ENCODE data around the gene DHX16.
"Not testable (repeated sequence)": the region's sequence is repeated elsewhere in the genome, so short reads cannot be mapped to it uniquely, and the experiment has no call there.

Gene DHX16

GRCh38 chr6:30672445-30673253 is at the start of gene DHX16:
Gene DHX16, minus strand, starts transcription at chr6:30673006. Its CDS starts 165 bp downstream, at chr6:30672841.
- DNase-seq: no peak

GRCh38 chr6:30722025-30722279 is 49.1 kb upstream of the DHX16 start:
- DNase-seq: not testable (repeated sequence)

- DNase-seq: no peak
Measured at GRCh38 chr6:30721198-30722024, 48.6 kb upstream of the DHX16 start.

GRCh38 chr6:30720738-30721197 is 48.0 kb upstream of the DHX16 start:
- DNase-seq: no peak

GRCh38 chr6:30719791-30720737 is 47.3 kb upstream of the DHX16 start, which contains the start of gene TUBB:
Gene TUBB, plus strand, starts transcription at chr6:30720352. Its CDS starts 155 bp downstream, at chr6:30720507.
- peak; percentile 30 for DNase-seq

- no peak for DNase-seq
Measured at GRCh38 chr6:30719356-30719755, 46.5 kb upstream of the DHX16 start.

- DNase-seq: not testable (repeated sequence)
Measured at GRCh38 chr6:30717845-30718720, 45.3 kb upstream of the DHX16 start.

GRCh38 chr6:30717129-30717844 is 44.5 kb upstream of the DHX16 start, which contains the start of gene MDC1:
Gene MDC1, minus strand, starts transcription at chr6:30717281. Its CDS starts 2,106 bp downstream, at chr6:30715175.
- peak; percentile 70 for DNase-seq

GRCh38 chr6:30716879-30717128 is 44.0 kb upstream of the DHX16 start:
- DNase-seq: no peak

- no peak for DNase-seq
Measured at GRCh38 chr6:30714263-30714662, 41.5 kb upstream of the DHX16 start.

GRCh38 chr6:30712441-30712945 is 39.7 kb upstream of the DHX16 start:
- DNase-seq: no peak

GRCh38 chr6:30711758-30712380 is 39.1 kb upstream of the DHX16 start:
- no peak for DNase-seq

- DNase-seq: no peak
Measured at GRCh38 chr6:30709101-30709868, 36.5 kb upstream of the DHX16 start.

GRCh38 chr6:30707281-30707850 is 34.6 kb upstream of the DHX16 start:
- no peak for DNase-seq

- DNase-seq: no peak
Measured at GRCh38 chr6:30705620-30706019, 32.8 kb upstream of the DHX16 start.

- DNase-seq: no peak
Measured at GRCh38 chr6:30703821-30704220, 31.0 kb upstream of the DHX16 start.

- DNase-seq: no peak
Measured at GRCh38 chr6:30703011-30703410, 30.2 kb upstream of the DHX16 start.

- no peak for DNase-seq
Measured at GRCh38 chr6:30700340-30700739, 27.5 kb upstream of the DHX16 start.

- no peak for DNase-seq
Measured at GRCh38 chr6:30696432-30696831, 23.6 kb upstream of the DHX16 start.

All from cortex of kidney (tissue), 1 donor.